IMR-90 (cell line): ENCODE data around the gene FOXM1. TPM values are rescaled to one million over a fixed set of nuclear protein-coding genes. Genes with fewer than 3 reads are reported as not detected.

ENCODE experiments used
- ATAC-seq: fragments of 200-7000 bp; cut with Tn5 transposase; 2 replicates; pipeline ENCODE4 v1.9.1; 2020; ENCODE audit warnings: low read depth, mild to moderate bottlenecking, moderate library complexity
- BruUV-seq: library from RNA; stranded (reverse); fragments of 400-500 nt; replicated peaks from 2 replicates; lab custom pipeline; 2021; lab: Mats Ljungman, UMichigan
- CTCF ChIA-PET: fragments of 300-600 bp; formaldehyde crosslinking; extraction: SDS; loops from one replicate; lab custom pipeline; 2021; ENCODE audit warnings: antibody characterized with exemption; lab: Yijun Ruan, JAX
- POLR2A ChIA-PET: fragments of 300-600 bp; sonication (Branson Sonifier 250); formaldehyde crosslinking; loops from one replicate; lab custom pipeline; 2022; ENCODE audit warnings: antibody characterized with exemption; ENCODE audit not compliant: unreplicated experiment; lab: Charles Lee
- DNase-seq: peaks from one replicate; pipeline ENCODE4 v3.0.0; 2013
- H2AFZ ChIP-seq: replicated peaks from 2 replicates; pipeline ENCODE3; 2013; ENCODE audit warnings: low read length, mild to moderate bottlenecking; ENCODE audit not compliant: poor library complexity
- H2AK5ac ChIP-seq: 2 replicates; pipeline ENCODE4 v1.6.1; 2013; ENCODE audit warnings: low read depth, low read length, inconsistent platforms
- H2AK9ac ChIP-seq: replicated peaks from 2 replicates; pipeline ENCODE3; 2013; ENCODE audit warnings: mild to moderate bottlenecking, low read depth, low read length, moderate library complexity; ENCODE audit not compliant: poor library complexity
- H2BK120ac ChIP-seq: 2 replicates; pipeline ENCODE4 v1.6.1; 2013; ENCODE audit warnings: low read depth, low read length, inconsistent platforms
- H2BK15ac ChIP-seq: 3 replicates; pipeline ENCODE4 v1.6.1; 2013; ENCODE audit warnings: low read depth, low read length, inconsistent platforms
- H2BK20ac ChIP-seq: 2 replicates; pipeline ENCODE4 v1.6.1; 2013; ENCODE audit warnings: low read depth, mild to moderate bottlenecking, inconsistent platforms, low read length, moderate library complexity
- H2BK5ac ChIP-seq: 2 replicates; pipeline ENCODE4 v1.6.1; 2013; ENCODE audit warnings: mild to moderate bottlenecking, low read depth, low read length, inconsistent platforms; ENCODE audit not compliant: poor library complexity, severe bottlenecking
- H3K14ac ChIP-seq: replicated peaks from 2 replicates; pipeline ENCODE4 v1.6.1; 2013; ENCODE audit warnings: low read depth, low read length, inconsistent platforms
- H3K18ac ChIP-seq: 2 replicates; pipeline ENCODE4 v1.6.1; 2013; ENCODE audit warnings: low read depth, low read length, control low read depth
- H3K23ac ChIP-seq: 2 replicates; pipeline ENCODE4 v1.6.1; 2013; ENCODE audit warnings: low read depth, low read length, inconsistent platforms
- H3K27ac ChIP-seq: 2 replicates; pipeline ENCODE4 v1.5.1; 2013; ENCODE audit warnings: mild to moderate bottlenecking, control low read depth, low read length; ENCODE audit not compliant: insufficient read depth
- H3K27me3 ChIP-seq: 2 replicates; pipeline ENCODE4 v1.6.1; 2013; ENCODE audit warnings: low read length; ENCODE audit not compliant: control insufficient read depth, insufficient read depth
- H3K36me3 ChIP-seq: 2 replicates; pipeline ENCODE4 v1.6.1; 2013; ENCODE audit warnings: low read length, mixed read lengths; ENCODE audit not compliant: control insufficient read depth, insufficient read depth
- H3K4ac ChIP-seq: 2 replicates; pipeline ENCODE4 v1.6.1; 2013; ENCODE audit warnings: low read depth, low read length, inconsistent platforms
- H3K4me1 ChIP-seq: 2 replicates; pipeline ENCODE4 v1.6.1; 2013; ENCODE audit warnings: low read length, mixed read lengths; ENCODE audit not compliant: control insufficient read depth, insufficient read depth
- H3K4me2 ChIP-seq: 2 replicates; pipeline ENCODE4 v1.6.1; 2013; ENCODE audit warnings: low read depth, mild to moderate bottlenecking, control low read depth, low read length, moderate library complexity
- H3K4me3 ChIP-seq: 2 replicates; pipeline ENCODE4 v1.5.1; 2013; ENCODE audit warnings: low read depth, mild to moderate bottlenecking, control low read depth, low read length, moderate library complexity; ENCODE audit not compliant: insufficient read depth
- H3K56ac ChIP-seq: 2 replicates; pipeline ENCODE4 v1.6.1; 2013; ENCODE audit warnings: low read length, inconsistent platforms; ENCODE audit not compliant: insufficient read depth; ENCODE audit errors: extremely low read depth
- H3K79me1 ChIP-seq, 2 experiments: 2 replicates each; pipeline ENCODE4 v1.6.1; 2013; ENCODE audit warnings: low read length in 2 of 2, inconsistent platforms in 1 of 2, low read depth in 1 of 2
- H3K9ac ChIP-seq: 2 replicates; pipeline ENCODE4 v1.6.1; 2013; ENCODE audit warnings: low read depth, low read length, control low read depth
- H3K9me1 ChIP-seq: 2 replicates; pipeline ENCODE4 v1.6.1; 2013; ENCODE audit warnings: low read length, inconsistent platforms; ENCODE audit not compliant: insufficient read depth
- H3K9me3 ChIP-seq: 2 replicates; pipeline ENCODE4 v1.6.1; 2013; ENCODE audit warnings: low read length; ENCODE audit not compliant: control insufficient read depth, insufficient read depth
- H4K20me1 ChIP-seq: 2 replicates; pipeline ENCODE4 v1.6.1; 2013; ENCODE audit warnings: low read length, inconsistent platforms; ENCODE audit not compliant: insufficient read depth
- H4K5ac ChIP-seq: 2 replicates; pipeline ENCODE4 v1.6.1; 2013; ENCODE audit warnings: mild to moderate bottlenecking, low read depth, low read length, control low read depth
- H4K8ac ChIP-seq, 2 experiments: 2 replicates each; pipeline ENCODE4 v1.6.1; 2013; ENCODE audit warnings: low read depth in 2 of 2, low read length in 2 of 2, control low read depth in 1 of 2, inconsistent platforms in 1 of 2
- H4K91ac ChIP-seq: 2 replicates; pipeline ENCODE4 v1.6.1; 2013; ENCODE audit warnings: low read depth, low read length, inconsistent platforms; ENCODE audit not compliant: insufficient read depth
- BHLHE40 ChIP-seq: fragments of 150-350 bp; IDR thresholded peaks from 2 replicates; pipeline ENCODE4 v1.6.1; 2016; ENCODE audit warnings: mild to moderate bottlenecking, low read depth, low read length
- CEBPB ChIP-seq: IDR thresholded peaks from 2 replicates; pipeline ENCODE4 v1.6.1; 2012; ENCODE audit warnings: low read depth, low read length, improper control_type of control experiment
- CHD1 ChIP-seq: IDR thresholded peaks from 2 replicates; pipeline ENCODE4 v1.6.1; 2012; ENCODE audit warnings: low read depth, low read length, improper control_type of control experiment
- ELK1 ChIP-seq: fragments of 150-350 bp; IDR thresholded peaks from 2 replicates; pipeline ENCODE4 v1.6.1; 2016; ENCODE audit warnings: low read depth, mild to moderate bottlenecking, low read length, moderate library complexity, borderline replicate concordance
- FOS ChIP-seq: fragments of 150-350 bp; IDR thresholded peaks from 2 replicates; pipeline ENCODE4 v1.6.1; 2016; ENCODE audit warnings: low read depth, low read length
- MAFK ChIP-seq: IDR thresholded peaks from 2 replicates; pipeline ENCODE4 v1.6.1; 2012; ENCODE audit warnings: low read depth, low read length, improper control_type of control experiment
- MAZ ChIP-seq: IDR thresholded peaks from 2 replicates; pipeline ENCODE4 v1.6.1; 2012; ENCODE audit warnings: low read depth, mild to moderate bottlenecking, low read length, improper control_type of control experiment, moderate library complexity, borderline replicate concordance
- MXI1 ChIP-seq: IDR thresholded peaks from 2 replicates; pipeline ENCODE4 v1.6.1; 2012; ENCODE audit warnings: low read depth, mild to moderate bottlenecking, low read length, moderate library complexity, borderline replicate concordance
- NFE2L2 ChIP-seq: fragments of 150-350 bp; IDR thresholded peaks from 2 replicates; pipeline ENCODE4 v1.6.1; 2016; ENCODE audit warnings: low read depth, mild to moderate bottlenecking, low read length
- POLR2A ChIP-seq: IDR thresholded peaks from 2 replicates; pipeline ENCODE4 v1.6.1; 2012; ENCODE audit warnings: mild to moderate bottlenecking, low read depth, low read length
- RAD21 ChIP-seq: IDR thresholded peaks from 2 replicates; pipeline ENCODE4 v1.6.1; 2012; ENCODE audit warnings: low read length, improper control_type of control experiment
- RCOR1 ChIP-seq: IDR thresholded peaks from 2 replicates; pipeline ENCODE4 v1.6.1; 2012; ENCODE audit warnings: mild to moderate bottlenecking, low read length, improper control_type of control experiment; ENCODE audit not compliant: insufficient replicate concordance
- SMC3 ChIP-seq: fragments of 150-350 bp; IDR thresholded peaks from 2 replicates; pipeline ENCODE4 v1.6.1; 2016; ENCODE audit warnings: low read depth, mild to moderate bottlenecking, antibody characterized with exemption, low read length, moderate library complexity
- WGBS, 2 experiments: methylation state at CpG; one replicate each; pipeline versions ENCODE4 v1.1.5 to v1.1.7; 2013; ENCODE audit warnings: missing lambda C conversion rate in 2 of 2; ENCODE audit not compliant: insufficient read length in 1 of 2; ENCODE audit errors: extremely low coverage in 2 of 2; 5-methylcytosine and 5-hydroxymethylcytosine counted together
- dilution Hi-C: fragments of 300-500 bp; cut with HindIII; formaldehyde crosslinking; loops from one replicate; pipeline ENCODE4 v1.14.3; 2018; ENCODE audit warnings: low sequenced_read_pairs; ENCODE audit not compliant: unreplicated experiment
- in situ Hi-C: fragments of 300-500 bp; cut with MboI; formaldehyde crosslinking; loops from 3 replicates; pipeline ENCODE4 v1.14.3; 2019; ENCODE audit warnings: low sequenced_read_pairs, inconsistent platforms, mixed read lengths
- intact Hi-C: fragments of 100-400 bp; cut with micrococcal nuclease; formaldehyde crosslinking; loops from 2 replicates; pipeline ENCODE4 v1.10.0; 2022
- polyA plus RNA-seq, 3 experiments: library from polyadenylated mRNA; depleted of rRNA; stranded (reverse); fragments of >200 nt; gene quantifications; 2 replicates each; pipeline ENCODE4 v1.2.3, GENCODE V29; 2012; ENCODE audit warnings: low replicate concordance in 1 of 3
- total RNA-seq: library from RNA; depleted of rRNA; stranded (reverse); fragments of >200 nt; gene quantifications from 2 replicates; pipeline ENCODE4 v1.2.3, GENCODE V29; 2012
- TF ChIP-seq, protein P1 (sequence below): fragments of 150-350 bp; IDR thresholded peaks from 2 replicates; pipeline ENCODE4 v1.6.1; 2017; ENCODE audit warnings: mild to moderate bottlenecking, antibody characterized with exemption, low read length, low read depth

Gene FOXM1
- total and polyA plus RNA-seq, 2 of the 4 experiments (the other 2 are of a cell fraction): 14.9 to 29.3 TPM

DNA sequence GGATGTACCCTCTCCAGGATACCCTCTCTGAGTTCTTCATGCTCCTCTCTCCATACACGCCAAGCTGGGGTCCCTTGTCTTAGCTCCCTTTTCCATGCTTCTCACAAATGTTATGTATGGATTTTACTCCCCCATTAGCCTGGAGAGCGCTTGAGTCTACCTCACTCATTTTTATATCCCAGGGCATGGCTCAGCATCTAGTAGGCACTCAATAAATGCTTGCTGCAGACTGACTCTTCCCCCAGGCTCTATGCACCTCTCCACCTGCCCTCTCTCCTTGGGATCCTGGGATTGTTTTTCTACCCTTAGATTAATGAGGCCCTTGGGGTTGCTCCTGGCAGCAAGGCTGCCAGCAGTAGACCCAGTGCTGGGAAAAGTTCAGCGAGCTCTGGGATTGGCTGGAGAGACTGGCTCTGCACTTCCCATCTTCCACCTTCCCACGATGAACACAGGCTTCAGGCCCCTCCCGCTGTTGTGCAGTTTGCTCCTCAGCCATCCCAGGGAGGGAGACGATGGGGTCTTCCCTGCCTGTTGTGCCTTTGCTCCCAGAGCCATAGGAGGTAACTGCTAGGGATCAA, 44.3 kb downstream of the FOXM1 start:
- DNase-seq: no peak
- Histone ChIP-seq H2BK5ac (no peak overlapping the region), H4K5ac (no peak overlapping the region), H3K79me1 (no peaks in the 10 kb centered on the region), H2BK15ac (no peak overlapping the region), H3K4me1 (peaks cover 7% of the 10 kb centered on the region), H2AK9ac (no peak overlapping the region), H3K36me3 (peaks cover 9% of the 10 kb centered on the region), H3K18ac (no peak overlapping the region), H3K4me3 (no peak overlapping the region), H2AK5ac (no peak overlapping the region), H3K4ac (no peak overlapping the region), H3K9me3 (no peaks in the 10 kb centered on the region), H4K8ac (no peak overlapping the region), H3K23ac (no peak overlapping the region), H3K56ac (no peak overlapping the region), H4K91ac (no peak overlapping the region), H3K27ac (no peak overlapping the region), H3K9me1 (0 out of 2 replicates have a peak, but pooled peaks cover 2% of the 10 kb centered on the region), H3K9ac (no peak overlapping the region), H3K4me2 (no peak overlapping the region), H3K27me3 (no peaks in the 10 kb centered on the region), H2AFZ (no peak overlapping the region), H4K20me1 (no peaks in the 10 kb centered on the region), H3K14ac (no peak overlapping the region), H2BK20ac (no peak overlapping the region), H2BK120ac (no peak overlapping the region)
- BruUV-seq: no TSS peak
- TF ChIP-seq MXI1: no peak
- TF ChIP-seq CHD1: no peak
- no peak for TF ChIP-seq MAFK
- no peak for TF ChIP-seq RCOR1
- TF ChIP-seq, protein P1, sequence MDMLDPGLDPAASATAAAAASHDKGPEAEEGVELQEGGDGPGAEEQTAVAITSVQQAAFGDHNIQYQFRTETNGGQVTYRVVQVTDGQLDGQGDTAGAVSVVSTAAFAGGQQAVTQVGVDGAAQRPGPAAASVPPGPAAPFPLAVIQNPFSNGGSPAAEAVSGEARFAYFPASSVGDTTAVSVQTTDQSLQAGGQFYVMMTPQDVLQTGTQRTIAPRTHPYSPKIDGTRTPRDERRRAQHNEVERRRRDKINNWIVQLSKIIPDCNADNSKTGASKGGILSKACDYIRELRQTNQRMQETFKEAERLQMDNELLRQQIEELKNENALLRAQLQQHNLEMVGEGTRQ: no peak
- TF ChIP-seq ELK1: no peak
- no peak for TF ChIP-seq CEBPB
- TF ChIP-seq BHLHE40: no peak
- TF ChIP-seq FOS: no peak
- TF ChIP-seq NFE2L2: no peak
- TF ChIP-seq MAZ: no peak
- no peak for TF ChIP-seq RAD21
- no peak for TF ChIP-seq POLR2A
- TF ChIP-seq SMC3: no peak
- dilution Hi-C loops: no loop called here
- in situ Hi-C loops: no loop called here
- no peak for ATAC-seq
- intact Hi-C loops: no loop called here
- ChIA-PET CTCF (no interaction called here), POLR2A (no interaction called here)
- WGBS, 2 experiments: 70% methylated on average over 2 of the region's 6 CpGs; no CpG with 5 or more reads in 1 of the 2 experiments
